H9 (cell line): ENCODE results near the gene ZNF555. TPM values are rescaled to one million over a fixed set of nuclear protein-coding genes. Genes with fewer than 3 reads are reported as not detected.

Experiments
- DNase-seq: peaks from one replicate; pipeline ENCODE4 v3.0.0-alpha.2; 2017
- H2AFZ ChIP-seq: one replicate; pipeline ENCODE4 v1.6.1; 2013; ENCODE audit warnings: mild to moderate bottlenecking, low read length, control low read depth, moderate library complexity
- H2AK5ac ChIP-seq: 2 replicates; pipeline ENCODE4 v1.6.1; 2013; ENCODE audit warnings: low read length, control low read depth, mixed read lengths; ENCODE audit not compliant: insufficient read length
- H2BK120ac ChIP-seq: one replicate; pipeline ENCODE4 v1.6.1; 2013; ENCODE audit warnings: low read depth, mild to moderate bottlenecking, low read length, control low read depth, inconsistent platforms; ENCODE audit not compliant: poor library complexity, severe bottlenecking
- H2BK12ac ChIP-seq: 2 replicates; pipeline ENCODE4 v1.6.1; 2013; ENCODE audit warnings: low read length, control low read depth, mixed read lengths, low read depth; ENCODE audit not compliant: insufficient read length
- H2BK15ac ChIP-seq: 2 replicates; pipeline ENCODE4 v1.6.1; 2013; ENCODE audit warnings: low read depth, low read length, control low read depth
- H2BK20ac ChIP-seq: one replicate; pipeline ENCODE4 v1.6.1; 2013; ENCODE audit warnings: low read depth, mild to moderate bottlenecking, low read length, control low read depth, inconsistent platforms; ENCODE audit not compliant: poor library complexity, severe bottlenecking
- H2BK5ac ChIP-seq: 2 replicates; pipeline ENCODE4 v1.6.1; 2013; ENCODE audit warnings: low read length, control low read depth, mixed read lengths; ENCODE audit not compliant: insufficient read length
- H3K14ac ChIP-seq: 2 replicates; pipeline ENCODE4 v1.6.1; 2013; ENCODE audit warnings: low read length, control low read depth; ENCODE audit not compliant: insufficient read depth
- H3K18ac ChIP-seq: 2 replicates; pipeline ENCODE4 v1.6.1; 2013; ENCODE audit warnings: low read depth, mild to moderate bottlenecking, mixed read lengths, low read length, control low read depth; ENCODE audit not compliant: insufficient read length
- H3K23ac ChIP-seq: 2 replicates; pipeline ENCODE4 v1.6.1; 2013; ENCODE audit warnings: low read length, control low read depth, mixed read lengths, low read depth; ENCODE audit not compliant: insufficient read length
- H3K23me2 ChIP-seq: 2 replicates; pipeline ENCODE4 v1.6.1; 2013; ENCODE audit warnings: low read depth, mild to moderate bottlenecking, mixed read lengths, low read length, control low read depth; ENCODE audit not compliant: insufficient read length, poor library complexity, severe bottlenecking
- H3K27ac ChIP-seq: 2 replicates; pipeline ENCODE4 v1.5.1; 2013; ENCODE audit warnings: low read length, control low read depth, mixed read lengths, low read depth; ENCODE audit not compliant: insufficient read length
- H3K27me3 ChIP-seq: 2 replicates; pipeline ENCODE4 v1.6.1; 2013; ENCODE audit warnings: low read length, control low read depth, inconsistent platforms; ENCODE audit not compliant: insufficient read depth
- H3K4ac ChIP-seq: 2 replicates; pipeline ENCODE4 v1.6.1; 2013; ENCODE audit warnings: low read depth, mild to moderate bottlenecking, control low read depth, inconsistent platforms, low read length, moderate library complexity
- H3K4me1 ChIP-seq: 2 replicates; pipeline ENCODE4 v1.6.1; 2013; ENCODE audit warnings: low read length, control low read depth, inconsistent platforms; ENCODE audit not compliant: insufficient read depth
- H3K4me2 ChIP-seq: 2 replicates; pipeline ENCODE4 v1.6.1; 2013; ENCODE audit warnings: low read length, control low read depth, mixed read lengths; ENCODE audit not compliant: insufficient read length, insufficient read depth
- H3K56ac ChIP-seq: 2 replicates; pipeline ENCODE4 v1.6.1; 2013; ENCODE audit warnings: low read depth, mild to moderate bottlenecking, mixed read lengths, low read length, control low read depth; ENCODE audit not compliant: insufficient read length
- H3K79me1 ChIP-seq: 2 replicates; pipeline ENCODE4 v1.6.1; 2013; ENCODE audit warnings: low read depth, mild to moderate bottlenecking, moderate library complexity, low read length, control low read depth, inconsistent platforms; ENCODE audit not compliant: insufficient read depth, poor library complexity, severe bottlenecking
- H3K79me2 ChIP-seq: 2 replicates; pipeline ENCODE4 v1.6.1; 2013; ENCODE audit warnings: low read length, control low read depth, inconsistent platforms; ENCODE audit not compliant: insufficient read depth
- H3K9ac ChIP-seq: 2 replicates; pipeline ENCODE4 v1.6.1; 2013; ENCODE audit warnings: low read length, control low read depth, mixed read lengths; ENCODE audit not compliant: insufficient read length; ENCODE audit errors: extremely low read depth
- H3K9me3 ChIP-seq: one replicate; pipeline ENCODE4 v1.6.1; 2013; ENCODE audit warnings: low read depth, low read length, inconsistent platforms; ENCODE audit not compliant: control insufficient read depth
- H3T11ph ChIP-seq: one replicate; pipeline ENCODE4 v1.6.1; 2013; ENCODE audit warnings: mild to moderate bottlenecking, low read length, control low read depth, inconsistent platforms
- H4K20me1 ChIP-seq: one replicate; pipeline ENCODE4 v1.6.1; 2013; ENCODE audit not compliant: control insufficient read depth, insufficient read length, insufficient read depth
- H4K5ac ChIP-seq: 2 replicates; pipeline ENCODE4 v1.6.1; 2013; ENCODE audit warnings: low read depth, mild to moderate bottlenecking, mixed read lengths, low read length, control low read depth; ENCODE audit not compliant: insufficient read length
- H4K8ac ChIP-seq: replicated peaks from 2 replicates; pipeline ENCODE4 v1.6.1; 2013; ENCODE audit warnings: low read length, control low read depth, mixed read lengths, low read depth; ENCODE audit not compliant: insufficient read length
- H4K91ac ChIP-seq: 2 replicates; pipeline ENCODE4 v1.6.1; 2013; ENCODE audit warnings: low read depth, mild to moderate bottlenecking, moderate library complexity, mixed read lengths, low read length, control low read depth; ENCODE audit not compliant: insufficient read length
- H3K27ac Mint-ChIP-seq, 3 experiments: 2 replicates in 2 of 3; 3 replicates in 1 of 3; pipeline ENCODE4 v1.8.0; 2020 to 2021; ENCODE audit warnings: mixed read lengths in 3 of 3, mild to moderate bottlenecking in 1 of 3, moderate library complexity in 1 of 3
- H3K27me3 Mint-ChIP-seq: 2 replicates; pipeline ENCODE4 v1.8.0; 2021; ENCODE audit warnings: low read depth, mild to moderate bottlenecking, moderate library complexity, mixed read lengths
- H3K36me3 Mint-ChIP-seq, 3 experiments: 2 replicates in 2 of 3; 3 replicates in 1 of 3; pipeline ENCODE4 v1.8.0; 2020 to 2021; ENCODE audit warnings: low read depth in 3 of 3, mixed read lengths in 3 of 3; ENCODE audit not compliant: insufficient read depth in 1 of 3
- H3K4me1 Mint-ChIP-seq, 2 experiments: 2 replicates each; pipeline ENCODE4 v1.8.0; 2020; ENCODE audit warnings: mixed read lengths in 2 of 2
- H3K4me3 Mint-ChIP-seq, 2 experiments: 2 replicates in 1 of 2; 3 replicates in 1 of 2; pipeline ENCODE4 v1.8.0; 2020 to 2021; ENCODE audit warnings: mild to moderate bottlenecking in 2 of 2, mixed read lengths in 2 of 2, moderate library complexity in 1 of 2
- H3K9me3 Mint-ChIP-seq, 2 experiments: 2 replicates in 1 of 2; 3 replicates in 1 of 2; pipeline ENCODE4 v1.8.0; 2020; ENCODE audit warnings: mild to moderate bottlenecking in 2 of 2, mixed read lengths in 2 of 2, moderate library complexity in 1 of 2
- WGBS: extraction: QIAGEN DNeasy Blood & Tissue Kit; methylation state at CpG from one replicate; pipeline ENCODE4 v1.1.7; 2013; ENCODE audit warnings: missing lambda C conversion rate, low lambda C conversion rate, mixed read lengths; ENCODE audit not compliant: insufficient read length; ENCODE audit errors: extremely low coverage; 5-methylcytosine and 5-hydroxymethylcytosine counted together
- total RNA-seq: library from RNA; stranded (reverse); gene quantifications from 2 replicates; pipeline ENCODE4 v1.2.1, GENCODE V29; 2021
- TF ChIP-seq, protein P1 (sequence below): fragments of 200-600 bp; sonication (generic); conservative IDR thresholded peaks from 3 replicates; pipeline ENCODE4 v1.8.0; 2021; ENCODE audit warnings: antibody characterized with exemption, mild to moderate bottlenecking

The ZNF555 gene
- total RNA-seq, 1 experiment from 2014 or later, result 7.8 TPM

DNA sequence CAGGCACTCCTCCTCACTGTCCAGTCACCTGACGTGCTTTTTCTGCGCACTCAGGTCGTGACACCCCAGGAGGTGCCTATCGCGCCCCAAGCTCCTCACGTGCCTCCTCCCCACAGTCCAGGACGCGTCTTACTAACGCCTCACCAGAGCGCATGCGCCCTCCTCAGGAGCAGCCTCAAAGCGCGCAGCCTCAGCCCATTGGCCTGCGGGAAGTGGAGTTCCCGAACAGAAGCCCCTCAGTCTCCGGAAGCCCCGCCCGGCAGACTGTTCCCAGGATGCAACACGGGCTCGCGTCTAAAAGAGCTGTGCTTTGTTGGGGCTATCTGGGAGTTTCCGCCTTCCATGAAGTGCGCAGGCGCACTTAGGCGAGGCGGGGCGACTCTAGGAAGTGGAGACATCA lies 17.6 kb downstream of the ZNF555 start:
- Histone ChIP-seq H3K14ac (no peak overlapping the region), H3K23ac (no peak overlapping the region), H3K79me2 (no peaks in the 10 kb centered on the region), H2BK15ac (no peak overlapping the region), H4K5ac (no peak overlapping the region), H3K27ac (no peak overlapping the region), H3K9me3 (peaks cover 46% of the 10 kb centered on the region), H2BK20ac (no peak overlapping the region), H3K56ac (no peak overlapping the region), H4K8ac (no peak overlapping the region), H3K18ac (no peak overlapping the region), H3K27me3 (no peaks in the 10 kb centered on the region), H2AK5ac (no peak overlapping the region), H3K4me1 (no peaks in the 10 kb centered on the region), H2BK12ac (no peak overlapping the region), H3K4me2 (no peak overlapping the region), H4K20me1 (no peaks in the 10 kb centered on the region), H3K79me1 (no peaks in the 10 kb centered on the region), H2BK5ac (no peak overlapping the region), H3K23me2 (no peaks in the 10 kb centered on the region), H2AFZ (no peak overlapping the region), H3T11ph (no peak overlapping the region), H2BK120ac (no peak overlapping the region), H4K91ac (no peak overlapping the region), H3K4ac (no peak overlapping the region), H3K9ac (no peak overlapping the region)
- peaks cover 78 to 82% of the 10 kb centered on the region in 2 experiments for H3K9me3 Mint-ChIP-seq
- peaks cover 30 to 46% (median 30%) of the 10 kb centered on the region in 3 experiments for H3K36me3 Mint-ChIP-seq
- no peak overlapping the region for H3K4me3 Mint-ChIP-seq
- H3K4me1 Mint-ChIP-seq, result no peaks in the 10 kb centered on the region
- peaks cover 17% of the 10 kb centered on the region for H3K27me3 Mint-ChIP-seq
- no peak for DNase-seq
- no peak overlapping the region for H3K27ac Mint-ChIP-seq
- TF ChIP-seq, protein P1, sequence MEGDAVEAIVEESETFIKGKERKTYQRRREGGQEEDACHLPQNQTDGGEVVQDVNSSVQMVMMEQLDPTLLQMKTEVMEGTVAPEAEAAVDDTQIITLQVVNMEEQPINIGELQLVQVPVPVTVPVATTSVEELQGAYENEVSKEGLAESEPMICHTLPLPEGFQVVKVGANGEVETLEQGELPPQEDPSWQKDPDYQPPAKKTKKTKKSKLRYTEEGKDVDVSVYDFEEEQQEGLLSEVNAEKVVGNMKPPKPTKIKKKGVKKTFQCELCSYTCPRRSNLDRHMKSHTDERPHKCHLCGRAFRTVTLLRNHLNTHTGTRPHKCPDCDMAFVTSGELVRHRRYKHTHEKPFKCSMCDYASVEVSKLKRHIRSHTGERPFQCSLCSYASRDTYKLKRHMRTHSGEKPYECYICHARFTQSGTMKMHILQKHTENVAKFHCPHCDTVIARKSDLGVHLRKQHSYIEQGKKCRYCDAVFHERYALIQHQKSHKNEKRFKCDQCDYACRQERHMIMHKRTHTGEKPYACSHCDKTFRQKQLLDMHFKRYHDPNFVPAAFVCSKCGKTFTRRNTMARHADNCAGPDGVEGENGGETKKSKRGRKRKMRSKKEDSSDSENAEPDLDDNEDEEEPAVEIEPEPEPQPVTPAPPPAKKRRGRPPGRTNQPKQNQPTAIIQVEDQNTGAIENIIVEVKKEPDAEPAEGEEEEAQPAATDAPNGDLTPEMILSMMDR, result no peak
- WGBS, result no CpG with 5 or more reads among the region's 27 CpGs
